ENCODE data around the gene DRAM1.

DNA sequence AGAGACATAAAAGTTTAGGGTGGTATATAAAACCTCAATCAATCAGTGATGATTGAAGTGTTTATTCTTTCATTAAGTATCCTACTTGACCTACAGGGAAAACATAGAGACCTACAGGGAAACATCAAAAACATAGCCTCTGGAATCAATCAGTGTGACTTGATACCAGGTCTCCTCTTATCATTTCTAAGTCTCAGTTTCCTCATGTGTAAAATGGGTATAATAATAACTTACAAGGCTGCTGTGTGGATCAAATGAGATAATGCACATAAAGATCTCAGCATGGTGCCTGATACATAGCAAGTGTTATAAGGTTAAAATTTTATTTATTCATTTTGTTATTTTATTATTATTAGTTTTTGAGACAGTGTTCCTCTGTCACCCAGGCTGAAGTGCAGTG, 24.4 kb upstream of the DRAM1 start:
- TF ChIP-seq CTCF (optimal IDR thresholded peaks at IDR 0.05 in 1 of 3, IDR thresholded peaks at IDR 0.05 in 1 of 3, conservative IDR thresholded peaks at IDR 0.05 in 1 of 3; ENCODE audit: extremely low read depth in 1 of 3, insufficient read depth in 2 of 3, low read length in 3 of 3), result no peak
- TF ChIP-seq EZH2 (IDR thresholded peaks at IDR 0.05; ENCODE audit: low read length), result no peak

Measured in keratinocyte (primary cell).